Endometrial microvascular endothelial cells (primary cell): ENCODE results near the gene PSMB10. TPM values are rescaled to one million over a fixed set of nuclear protein-coding genes. Genes with fewer than 3 reads are reported as not detected.
"Not testable (repeated sequence)": the region's sequence is repeated elsewhere in the genome, so short reads cannot be mapped to it uniquely, and the experiment has no call there.

ENCODE experiments used
- in situ Hi-C: cut with HindIII; loops from 2 replicates; pipeline ENCODE4 v1.10.0; 2017; ENCODE audit warnings: low sequenced_read_pairs, low pct_unique_long_range_greater_than_20kb; ENCODE audit errors: inconsistent ontology term
- total RNA-seq: library from RNA; depleted of rRNA; stranded (reverse); fragments of >200 nt; gene quantifications from one replicate; pipeline ENCODE4 v1.2.3, GENCODE V29; 2015; ENCODE audit errors: inconsistent ontology term

The PSMB10 gene
- total RNA-seq, 1 donor from 2014 or later, result 71.2 TPM

DNA sequence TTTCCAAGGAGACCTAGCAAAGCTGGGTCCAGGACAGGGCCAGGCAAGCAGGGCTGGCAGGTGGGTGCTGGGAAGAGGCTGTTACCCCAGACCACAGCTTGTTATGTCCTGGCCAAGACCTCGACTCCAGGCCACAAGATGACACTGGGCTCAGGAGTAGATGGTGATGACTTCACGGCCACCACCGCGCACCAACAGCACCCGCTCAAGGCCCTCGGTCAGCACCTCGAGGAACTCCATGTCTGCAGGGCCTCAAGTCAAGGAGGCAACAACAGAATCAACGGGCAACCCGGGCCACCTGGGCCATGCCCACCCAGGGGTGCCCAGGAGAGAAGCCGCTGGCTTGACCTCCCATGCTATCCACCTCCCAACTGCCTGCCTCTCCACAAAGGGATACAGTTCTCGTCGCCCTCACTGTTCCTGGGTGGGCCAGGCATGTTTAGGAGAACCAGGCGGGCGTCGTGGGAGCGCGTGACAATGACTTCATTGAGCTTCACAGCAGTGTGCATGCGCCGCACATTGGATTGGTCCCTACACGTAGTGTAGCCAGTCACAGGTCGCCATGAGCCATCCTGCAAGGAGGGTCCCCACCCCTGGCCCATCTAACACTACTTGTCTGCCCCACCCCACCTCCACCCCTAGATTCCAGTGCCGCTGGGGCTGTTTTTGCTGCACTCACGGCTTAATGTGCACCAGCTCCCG, 8.2 kb upstream of the PSMB10 start:
- in situ Hi-C loops, result no loop called here

DNA sequence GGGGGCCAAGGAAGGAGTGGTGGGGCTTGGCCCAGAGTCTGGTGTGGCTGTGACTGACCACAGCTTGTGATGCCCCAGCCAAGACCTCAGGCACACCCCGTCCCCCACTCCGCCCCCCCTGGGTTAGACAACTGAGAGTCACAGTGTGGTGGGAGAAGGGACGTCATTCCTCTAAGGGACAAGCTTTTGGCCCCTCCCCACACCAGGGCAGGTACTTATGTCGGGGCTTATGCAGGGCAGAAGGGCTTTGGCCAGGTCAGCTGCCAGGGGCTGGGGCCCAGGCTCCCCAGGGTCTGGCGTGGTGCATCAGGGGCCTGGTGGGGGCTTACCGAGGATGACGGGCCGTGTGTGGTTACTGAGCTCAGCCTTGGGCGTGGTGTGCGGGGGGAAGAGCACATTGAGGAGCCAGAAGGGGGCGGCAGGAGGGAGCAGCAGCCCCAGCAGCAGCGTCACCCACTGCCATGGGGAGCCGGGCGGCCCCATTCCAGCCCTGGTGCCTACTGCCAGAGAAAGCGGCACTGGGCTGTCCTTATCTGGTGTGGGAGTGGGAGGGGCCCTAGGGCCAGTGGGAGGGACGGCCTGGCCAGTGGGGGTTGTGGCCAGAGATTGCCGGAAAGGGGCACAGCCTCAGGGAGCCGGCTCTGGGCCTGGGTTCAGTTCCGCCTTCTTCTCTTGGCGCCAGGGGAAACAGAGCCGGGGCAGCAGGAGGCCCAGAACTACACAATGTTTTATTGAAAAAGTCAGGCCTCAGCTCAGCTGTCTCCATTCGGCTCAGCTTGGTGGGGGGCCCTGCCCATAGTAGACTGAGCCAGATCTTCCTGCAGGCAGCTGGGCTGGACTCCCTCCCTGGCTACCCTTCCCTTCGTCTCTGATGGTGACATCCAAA, 7.2 kb upstream of the PSMB10 start, which contains the start of gene LCAT:
Gene LCAT (minus strand): TSS at position 502 of the 886 bp plus-strand sequence. CDS start 19 bp downstream, at position 483.
- in situ Hi-C loops, result no loop called here

DNA sequence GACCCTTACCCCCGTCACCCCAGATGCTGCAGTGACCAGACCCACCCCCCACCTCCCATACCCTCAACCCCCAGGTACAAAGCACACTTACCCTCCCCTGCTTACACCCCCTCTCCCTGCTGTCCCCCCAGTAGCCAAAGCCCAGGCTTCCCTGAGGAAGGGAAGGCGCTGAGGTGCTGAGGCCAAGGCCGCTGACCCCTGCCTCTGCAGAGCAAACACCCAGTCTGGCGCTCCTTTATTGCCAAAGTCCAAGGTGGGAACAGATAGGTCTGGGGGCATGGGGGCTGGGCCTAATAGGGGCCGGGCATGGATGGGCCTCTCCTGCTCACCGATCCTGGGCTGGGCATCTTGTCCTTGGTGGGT, 6.6 kb upstream of the PSMB10 start:
- in situ Hi-C loops, result no loop called here

DNA sequence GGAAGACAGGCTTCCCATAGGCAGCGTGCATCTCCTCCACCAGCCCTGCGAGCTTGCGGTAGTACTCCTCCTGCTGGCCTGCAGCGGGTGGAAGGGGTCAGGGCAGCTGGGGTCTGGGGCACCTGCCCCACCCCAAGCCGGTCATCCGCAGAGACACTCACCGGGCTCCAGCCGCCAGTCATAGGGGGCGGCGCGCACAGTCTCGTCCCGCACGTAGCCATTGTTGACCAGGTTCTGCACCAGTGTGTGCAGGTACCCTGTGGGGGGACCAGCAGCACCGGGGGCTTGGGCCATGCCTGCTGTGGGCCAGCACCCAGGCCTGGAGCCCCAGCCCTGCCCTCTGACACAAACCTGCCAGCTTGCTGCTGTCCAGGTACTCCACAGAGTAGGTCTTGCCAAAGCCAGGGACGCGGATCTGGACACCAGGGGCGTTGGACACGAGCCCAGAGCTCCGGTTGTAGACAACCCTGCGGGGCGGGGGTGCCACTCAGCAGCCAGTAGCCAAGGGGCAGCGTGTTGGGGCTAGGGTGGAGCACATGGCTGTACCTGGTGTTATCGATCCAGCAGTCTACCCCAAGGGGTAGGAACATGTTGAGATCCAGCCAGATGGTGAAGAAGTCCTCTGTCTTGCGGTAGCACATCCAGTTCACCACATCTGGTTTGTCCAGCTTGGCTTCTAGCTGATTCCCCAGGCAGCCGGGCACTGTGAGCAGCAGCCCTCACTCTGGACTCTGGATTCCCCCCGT, 6.0 kb upstream of the PSMB10 start:
- in situ Hi-C loops, result no loop called here

DNA sequence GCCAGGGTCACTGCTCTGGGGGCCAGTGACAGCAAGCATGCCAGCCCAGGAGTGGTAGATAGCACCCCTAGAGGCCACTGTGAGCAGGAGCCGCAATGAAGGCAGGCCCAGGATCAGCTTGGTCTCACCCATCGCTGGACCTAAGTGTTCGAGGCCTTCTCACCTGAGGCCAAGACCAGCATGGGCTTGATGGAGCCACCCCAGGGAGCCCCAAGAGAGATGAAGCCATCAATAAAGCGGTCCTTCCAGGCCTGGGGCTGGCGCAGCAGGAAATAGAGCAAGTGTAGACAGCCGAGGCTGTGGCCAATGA, 5.5 kb upstream of the PSMB10 start:
- in situ Hi-C loops, result no loop called here

DNA sequence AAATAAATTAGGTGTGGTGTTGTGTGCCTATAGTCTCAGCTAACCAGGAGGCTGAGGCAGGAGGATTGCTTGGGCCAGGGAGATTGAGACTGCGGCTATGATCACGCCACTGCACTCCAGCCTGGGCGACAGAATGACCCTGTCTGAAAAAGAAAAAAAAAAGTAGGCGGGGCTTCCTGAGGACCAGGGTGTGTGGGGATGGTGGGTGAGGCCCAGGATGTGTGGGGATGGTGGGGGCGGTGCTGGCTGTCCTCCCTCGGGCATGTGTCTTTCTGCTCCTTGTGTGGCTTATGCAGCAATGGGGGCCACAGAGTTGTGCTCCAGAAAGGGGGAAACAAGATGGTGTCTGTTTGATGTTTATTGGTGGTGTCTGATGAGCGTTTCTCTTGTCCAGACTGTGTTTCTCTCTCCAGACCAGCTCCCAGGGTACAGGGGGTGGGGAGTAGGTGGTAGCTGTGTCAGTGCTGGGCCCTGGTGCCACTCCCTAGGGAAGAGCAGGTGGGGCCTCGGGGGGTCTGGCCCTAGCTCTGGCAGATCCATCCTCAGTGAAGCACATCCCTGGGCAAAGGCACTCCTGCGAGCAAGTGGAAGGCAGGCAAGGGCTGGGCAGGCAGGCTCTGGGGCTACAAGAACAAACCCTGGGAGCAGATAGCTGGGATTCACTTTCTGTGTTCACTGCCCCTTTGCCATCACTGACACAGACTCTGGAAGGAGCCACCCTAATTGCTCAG, 5.0 kb upstream of the PSMB10 start:
- in situ Hi-C loops, result no loop called here

DNA sequence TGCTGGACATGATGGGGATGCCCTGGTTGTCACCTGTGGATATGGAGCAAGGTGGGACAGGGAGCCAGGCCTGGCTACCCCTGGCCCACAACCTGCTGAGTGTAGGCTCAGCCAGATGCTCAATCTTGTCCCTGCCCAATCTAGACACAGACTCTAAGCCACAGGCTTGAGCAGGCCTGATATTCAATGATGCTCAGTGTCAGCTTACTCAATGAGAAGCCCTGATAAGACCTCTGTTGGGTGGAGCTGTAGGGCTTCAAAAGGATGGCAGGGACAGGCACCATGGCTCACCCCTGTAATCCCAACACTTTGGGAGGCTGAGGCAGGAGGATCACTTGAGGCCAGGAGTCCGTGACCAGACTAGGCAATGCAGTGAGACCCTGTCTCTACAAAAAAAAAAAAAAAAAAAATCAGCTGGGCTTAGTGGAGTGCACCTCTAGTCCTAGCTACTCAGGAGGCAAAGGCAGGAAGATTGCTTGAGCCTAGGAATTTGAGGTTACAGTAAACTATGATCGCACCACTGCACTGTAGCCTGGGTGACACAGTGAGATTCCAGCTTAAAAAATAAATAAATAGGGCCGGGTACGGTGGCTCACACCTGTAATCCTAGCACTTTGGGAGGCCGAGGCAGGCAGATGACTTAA, 3.9 kb upstream of the PSMB10 start:
- in situ Hi-C loops, result no loop called here

DNA sequence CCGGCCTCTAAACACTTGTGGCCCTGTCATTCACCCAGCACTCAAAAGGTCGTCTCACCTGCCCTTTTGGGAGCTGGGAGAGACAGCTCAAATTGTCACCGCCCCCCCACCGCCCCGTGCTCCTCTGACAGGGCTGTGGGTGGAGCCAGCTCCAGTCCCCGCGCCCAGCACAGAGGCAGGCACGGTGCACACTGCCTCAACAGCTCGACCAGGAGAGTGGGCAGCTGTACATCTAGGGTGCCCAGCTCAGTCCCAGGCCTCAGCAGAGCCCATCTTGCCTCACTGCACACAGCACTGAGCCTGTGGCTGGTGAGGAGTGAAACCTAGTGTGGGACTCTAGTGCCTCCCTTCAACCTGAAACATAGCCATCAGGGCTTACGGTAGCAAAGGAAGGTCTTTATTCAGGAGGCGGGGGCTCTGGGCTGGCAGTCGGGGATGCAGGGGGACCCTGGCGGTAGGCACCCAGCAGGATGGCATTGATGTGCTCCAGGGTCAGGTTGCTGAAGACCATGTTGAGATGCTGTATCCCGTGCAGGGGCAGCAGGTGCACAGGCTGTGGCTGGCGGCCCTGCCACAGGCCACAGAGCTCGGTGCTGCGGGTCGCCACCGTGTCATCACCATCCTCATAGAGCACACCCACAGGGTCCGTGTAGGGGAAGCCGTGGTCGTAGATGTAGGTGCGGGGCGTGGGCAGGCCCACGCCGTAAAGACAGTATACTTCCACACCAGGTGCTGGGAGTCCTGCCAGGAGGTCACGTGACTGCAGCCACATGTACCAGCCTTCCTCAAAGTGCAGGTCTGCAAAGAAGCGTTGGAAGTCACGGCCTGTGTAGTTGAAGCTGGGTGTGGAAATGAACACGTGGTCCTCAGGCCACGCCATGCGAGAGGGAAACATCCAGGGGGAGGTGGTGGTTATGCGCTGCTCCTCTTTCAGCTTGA, 3.1 kb upstream of the PSMB10 start:
- in situ Hi-C loops, result no loop called here

DNA sequence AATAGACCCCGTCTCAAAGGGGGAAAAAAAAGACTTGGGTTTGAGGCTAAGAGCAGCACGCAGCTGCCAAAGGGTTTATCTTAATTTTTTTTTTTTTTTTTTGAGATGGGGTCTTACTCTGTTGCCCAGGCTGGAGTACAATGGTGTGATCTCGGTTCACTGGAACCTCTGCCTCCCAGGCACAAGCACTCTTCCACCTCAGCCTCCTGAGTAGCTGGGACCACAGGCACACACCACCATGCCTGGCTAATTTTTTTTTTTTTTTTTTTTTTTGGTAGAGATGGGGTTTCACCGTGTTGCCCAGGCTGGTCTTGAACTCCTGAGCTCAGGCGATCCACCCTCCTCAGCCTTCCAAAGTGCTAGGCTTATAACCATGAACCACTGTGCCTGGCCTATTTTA, 1.1 kb upstream of the PSMB10 start:
- in situ Hi-C loops, result not testable (repeated sequence)

DNA sequence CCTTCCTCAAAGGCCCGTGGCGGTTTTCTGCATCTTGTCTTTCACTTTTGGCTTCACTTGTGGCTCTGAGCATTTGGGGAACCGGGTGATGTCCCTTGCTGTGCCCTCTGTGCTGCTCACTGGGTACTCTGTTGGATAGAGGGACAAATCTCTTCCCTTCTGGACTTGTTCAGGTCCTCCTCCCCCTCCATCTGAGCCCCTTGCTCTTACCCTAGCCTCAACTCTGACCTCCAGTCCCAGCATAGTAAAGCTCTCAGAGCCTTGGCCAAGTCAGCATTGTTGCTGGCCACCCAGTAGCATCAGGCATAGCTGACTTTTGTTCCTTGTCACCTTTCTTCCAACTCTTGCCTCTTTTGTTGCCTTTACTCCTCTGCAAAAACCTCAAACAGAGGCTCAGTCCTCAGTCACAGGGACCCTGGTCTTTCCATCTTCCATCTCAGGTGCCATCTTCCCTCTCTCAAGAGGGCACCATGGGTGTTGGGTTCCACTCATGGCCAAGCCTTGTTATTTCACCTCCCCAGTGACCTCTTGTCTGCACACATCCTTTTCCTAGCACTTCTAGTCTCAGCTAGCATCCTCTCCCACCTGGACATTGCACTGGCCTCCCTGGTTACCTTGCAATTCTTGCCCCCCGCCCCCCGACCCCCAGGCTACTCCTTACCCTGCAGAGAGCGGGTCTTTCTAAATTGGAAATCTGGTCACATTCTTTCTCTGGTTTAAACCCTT, 393 bp upstream of the PSMB10 start:
- in situ Hi-C loops, result no loop called here

DNA sequence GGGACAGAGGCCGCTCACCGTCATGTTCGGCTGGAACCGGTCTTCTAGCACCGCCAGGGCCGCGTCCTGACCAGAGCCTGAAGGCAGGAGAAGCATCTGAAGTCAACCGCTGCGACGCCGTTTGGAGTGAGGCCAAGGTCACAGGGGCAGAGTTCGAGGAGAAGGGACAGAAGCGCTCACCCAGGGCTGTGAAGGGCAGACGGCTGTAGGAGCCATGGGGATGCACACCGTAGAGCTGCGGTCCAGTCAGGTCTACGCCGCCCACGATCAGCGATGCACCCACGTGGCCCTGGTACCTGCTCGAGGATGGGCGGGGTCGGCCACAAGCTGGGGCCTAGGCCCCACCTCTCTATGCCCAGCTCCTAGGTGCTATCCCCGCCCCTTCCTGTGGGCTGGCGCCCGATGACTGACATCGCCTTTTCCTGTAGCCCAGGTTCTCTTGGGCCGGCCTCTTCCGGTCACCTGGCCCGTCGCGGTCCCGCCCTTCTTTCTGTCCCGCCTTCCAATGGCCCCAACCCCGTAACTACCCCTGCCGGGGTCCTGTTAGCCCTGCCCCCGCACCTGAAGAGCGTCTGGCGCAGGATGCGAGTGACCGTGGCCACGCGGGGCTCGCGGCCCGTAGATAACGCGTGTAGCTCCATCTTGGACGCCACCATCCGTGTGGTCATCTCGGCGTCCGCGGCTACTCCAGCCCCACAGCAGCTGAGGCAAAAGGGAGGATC, 1.1 kb downstream of the PSMB10 start:
- in situ Hi-C loops, result no loop called here

DNA sequence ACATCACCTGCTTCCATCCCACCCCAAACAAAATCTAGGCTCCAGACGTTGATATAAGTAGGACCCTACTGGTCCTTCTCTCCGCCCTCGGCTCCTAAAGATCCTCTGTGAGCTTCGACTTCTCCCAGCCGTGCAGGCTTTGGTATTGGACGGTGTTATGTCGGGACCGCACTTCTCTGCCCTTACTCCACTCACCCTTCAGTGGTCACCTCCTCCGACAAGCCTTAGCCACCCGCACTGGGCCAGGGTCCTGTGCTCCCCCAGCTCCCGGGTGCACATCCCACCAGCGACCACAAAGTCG, 1.6 kb downstream of the PSMB10 start:
- in situ Hi-C loops, result no loop called here

DNA sequence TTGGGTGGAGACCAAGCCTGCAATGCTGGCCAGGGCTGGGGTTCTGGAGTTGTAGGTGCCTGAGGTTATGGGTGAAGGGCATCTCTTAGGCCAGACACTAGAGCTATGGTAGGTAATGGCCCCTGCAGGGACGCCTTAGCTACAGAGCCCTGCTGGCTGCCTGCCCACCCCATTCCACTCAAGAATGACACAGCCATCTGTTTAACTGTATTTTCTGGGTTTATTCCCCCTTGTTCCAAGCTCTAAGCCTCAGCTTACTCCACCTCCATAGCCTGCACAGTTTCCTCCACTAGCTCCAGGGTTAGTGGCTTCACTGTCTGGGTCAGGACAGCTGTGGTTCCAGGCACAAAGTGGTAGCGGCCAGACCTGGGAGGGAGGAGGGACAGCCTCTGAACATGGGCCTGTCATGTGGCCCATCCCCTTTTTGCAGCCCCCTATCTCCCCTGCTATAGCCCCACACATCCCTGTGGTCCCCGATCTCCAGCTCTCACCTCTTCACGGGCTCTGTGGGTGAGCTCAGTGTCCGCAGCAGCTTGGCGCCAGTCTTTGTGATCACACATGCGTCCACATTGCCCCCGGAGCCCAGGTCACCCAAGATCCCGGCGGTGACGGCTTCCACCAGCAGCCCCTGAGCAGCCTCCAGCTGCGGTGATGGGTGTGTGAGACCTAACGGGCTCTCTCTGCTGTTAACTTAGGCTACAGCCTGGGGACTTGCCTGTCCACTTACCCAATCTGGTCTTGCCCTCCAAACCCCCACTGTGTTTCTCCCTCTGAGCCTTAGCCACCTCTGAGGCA, 2.1 kb downstream of the PSMB10 start:
- in situ Hi-C loops, result no loop called here

DNA sequence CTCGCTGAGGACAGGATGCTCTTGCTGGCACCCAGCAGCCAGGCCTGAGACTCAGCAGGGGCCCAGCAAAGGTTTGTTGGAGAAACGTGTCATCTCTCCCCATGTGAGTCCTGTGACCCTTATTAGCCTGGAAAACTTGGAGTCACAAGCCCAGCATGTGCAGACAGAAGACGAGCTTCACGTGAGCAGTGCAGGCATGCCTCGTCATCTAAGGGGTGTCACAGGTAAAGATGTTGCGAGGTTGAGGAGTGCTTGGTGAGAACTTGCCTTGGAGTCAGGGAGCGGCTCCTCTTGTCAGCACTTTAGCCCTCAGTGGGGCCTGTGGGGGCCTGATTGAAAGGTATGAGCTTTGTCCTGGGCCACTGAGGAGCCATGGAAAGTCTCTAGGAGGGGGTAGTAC, 2.8 kb downstream of the PSMB10 start:
- in situ Hi-C loops, result no loop called here

DNA sequence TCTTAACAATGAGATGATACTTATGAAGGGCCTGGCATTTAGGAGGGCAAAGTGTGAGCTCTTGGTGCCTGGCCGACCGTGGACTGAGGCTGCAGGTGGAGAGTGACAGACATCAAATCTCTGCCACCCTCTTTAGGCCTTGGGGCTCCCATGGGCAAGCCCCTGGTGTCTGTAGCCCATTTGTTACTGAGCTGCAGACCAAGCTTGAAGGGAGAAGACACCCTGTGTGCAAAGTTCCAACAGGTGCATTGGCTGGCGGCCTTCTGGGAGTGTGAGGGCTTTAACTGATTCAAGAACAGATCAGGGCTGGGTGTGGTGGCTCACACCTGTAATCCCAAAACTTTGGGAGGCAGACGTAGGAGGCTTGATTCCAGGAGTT, 4.2 kb downstream of the PSMB10 start:
- in situ Hi-C loops, result no loop called here
